SK-N-MC (cell line): Measurements from ENCODE around the gene GOLGA6L7.

ENCODE experiments used
- EZH2 ChIP-seq: fragments of 200-600 bp; sonication (generic); IDR thresholded peaks from one replicate; pipeline ENCODE4 v1.6.1; 2017; ENCODE audit warnings: antibody characterized with exemption
- FOXP2 ChIP-seq: optimal IDR thresholded peaks from 2 replicates; pipeline ENCODE3; 2011; ENCODE audit warnings: mild to moderate bottlenecking, moderate library complexity; ENCODE audit not compliant: insufficient read depth; ENCODE audit errors: extremely low read length, control extremely low read depth
- POLR2AphosphoS5 ChIP-seq: IDR thresholded peaks from 2 replicates; pipeline ENCODE4 v1.6.1; 2012; ENCODE audit warnings: mild to moderate bottlenecking, low read depth, low read length, borderline replicate concordance

- TF ChIP-seq POLR2AphosphoS5 (no peak), FOXP2 (no peak), EZH2 (no peak)
Measured at GRCh38 chr15:28876845-28877185, 28.4 kb upstream of the GOLGA6L7 start.
